GM23338 (cell line): Measurements from ENCODE around the gene HACE1. TPM values are rescaled to one million over a fixed set of nuclear protein-coding genes. Genes with fewer than 3 reads are reported as not detected.

Source experiments
- ATAC-seq: fragments of 200-7000 bp; cut with Tn5 transposase; 3 replicates; pipeline ENCODE4 v1.9.1; 2020
- DNase-seq: peaks from one replicate; pipeline ENCODE4 v3.0.0-alpha.2; 2015; ENCODE audit warnings: low spot score
- H2AFZ ChIP-seq: fragments of 200-600 bp; sonication (generic); 2 replicates; pipeline ENCODE4 v1.8.0; 2016; ENCODE audit warnings: antibody characterized with exemption, mild to moderate bottlenecking, moderate library complexity
- H3F3A ChIP-seq: fragments of 200-600 bp; sonication (generic); replicated peaks from 2 replicates; pipeline ENCODE4 v1.8.0; 2017; ENCODE audit warnings: antibody characterized with exemption, mixed run types, low read depth
- H3K27ac ChIP-seq: fragments of 200-600 bp; sonication (generic); 2 replicates; pipeline ENCODE4 v1.6.1; 2016; ENCODE audit warnings: low read depth
- H3K27me3 ChIP-seq: fragments of 200-600 bp; sonication (generic); 2 replicates; pipeline ENCODE4 v1.8.0; 2016; ENCODE audit warnings: mild to moderate bottlenecking, mixed run types, moderate library complexity; ENCODE audit not compliant: insufficient read depth
- H3K36me3 ChIP-seq: fragments of 200-600 bp; sonication (generic); 2 replicates; pipeline ENCODE4 v1.8.0; 2016; ENCODE audit warnings: mild to moderate bottlenecking; ENCODE audit not compliant: insufficient read depth
- H3K4me1 ChIP-seq: fragments of 200-600 bp; sonication (generic); 2 replicates; pipeline ENCODE4 v1.8.0; 2016; ENCODE audit warnings: mild to moderate bottlenecking, moderate library complexity; ENCODE audit not compliant: insufficient read depth
- H3K4me2 ChIP-seq: fragments of 200-600 bp; sonication (generic); 2 replicates; pipeline ENCODE4 v1.7.1; 2017; ENCODE audit warnings: mixed run types
- H3K4me3 ChIP-seq: fragments of 200-600 bp; sonication (generic); 2 replicates; pipeline ENCODE4 v1.6.1; 2016; ENCODE audit warnings: mixed run types
- H3K79me2 ChIP-seq: fragments of 200-600 bp; sonication (generic); replicated peaks from 2 replicates; pipeline ENCODE4 v1.8.0; 2017; ENCODE audit warnings: mild to moderate bottlenecking; ENCODE audit not compliant: insufficient read depth
- H3K9me2 ChIP-seq: fragments of 200-600 bp; sonication (generic); 2 replicates; pipeline ENCODE4 v1.8.0; 2017; ENCODE audit not compliant: insufficient read depth
- H4K20me1 ChIP-seq: fragments of 200-600 bp; sonication (generic); replicated peaks from 2 replicates; pipeline ENCODE4 v1.8.0; 2017; ENCODE audit warnings: mild to moderate bottlenecking; ENCODE audit not compliant: insufficient read depth
- H3K27ac Mint-ChIP-seq: 2 replicates; pipeline ENCODE4 v1.8.0; 2020; ENCODE audit warnings: inconsistent platforms, mild to moderate bottlenecking, moderate library complexity, mixed read lengths
- H3K27me3 Mint-ChIP-seq: 3 replicates; pipeline ENCODE4 v1.8.0; 2022; ENCODE audit warnings: low read depth, mild to moderate bottlenecking, moderate library complexity, mixed read lengths, inconsistent platforms; ENCODE audit not compliant: insufficient read depth, poor library complexity
- H3K36me3 Mint-ChIP-seq: 3 replicates; pipeline ENCODE4 v1.8.0; 2021; ENCODE audit warnings: low read depth, mild to moderate bottlenecking, inconsistent platforms, moderate library complexity, mixed read lengths
- H3K4me1 Mint-ChIP-seq: 3 replicates; pipeline ENCODE4 v1.8.0; 2020; ENCODE audit warnings: mild to moderate bottlenecking, inconsistent platforms, mixed read lengths
- H3K4me3 Mint-ChIP-seq: 3 replicates; pipeline ENCODE4 v1.8.0; 2021; ENCODE audit warnings: moderate library complexity, mild to moderate bottlenecking, inconsistent platforms, mixed read lengths
- H3K9me3 Mint-ChIP-seq: 3 replicates; pipeline ENCODE4 v1.8.0; 2020; ENCODE audit warnings: moderate library complexity, mild to moderate bottlenecking, inconsistent platforms, mixed read lengths
- CREB1 ChIP-seq: fragments of 250-450 bp; sonication (Bioruptor Pico); IDR thresholded peaks from 2 replicates; pipeline ENCODE4 v1.5.0; 2020; ENCODE audit warnings: low read depth, mild to moderate bottlenecking, moderate library complexity
- ETS1 ChIP-seq: IDR thresholded peaks from 2 replicates; pipeline ENCODE4 v1.6.1; 2016; ENCODE audit warnings: antibody characterized with exemption
- EZH2 ChIP-seq: fragments of 200-600 bp; sonication (generic); IDR thresholded peaks from one replicate; pipeline ENCODE4 v1.8.0; 2017; ENCODE audit warnings: antibody characterized with exemption, mild to moderate bottlenecking, low read depth; ENCODE audit not compliant: unreplicated experiment
- JUNB ChIP-seq: IDR thresholded peaks from one replicate; pipeline ENCODE4 v1.6.1; 2016; ENCODE audit warnings: antibody characterized with exemption; ENCODE audit not compliant: unreplicated experiment
- NANOG ChIP-seq: IDR thresholded peaks from 2 replicates; pipeline ENCODE4 v1.6.1; 2016; ENCODE audit warnings: antibody characterized with exemption, borderline replicate concordance
- POLR2AphosphoS5 ChIP-seq: IDR thresholded peaks from 2 replicates; pipeline ENCODE4 v1.6.1; 2016; ENCODE audit warnings: antibody characterized with exemption, low read depth
- REST ChIP-seq: IDR thresholded peaks from one replicate; pipeline ENCODE4 v1.6.1; 2018; ENCODE audit warnings: antibody characterized with exemption; ENCODE audit not compliant: unreplicated experiment
- STAT1 ChIP-seq: IDR thresholded peaks from one replicate; pipeline ENCODE4 v1.6.1; 2016; ENCODE audit warnings: antibody characterized with exemption; ENCODE audit not compliant: unreplicated experiment
- ZNF114 ChIP-seq: fragments of 250-450 bp; sonication (Bioruptor Pico); IDR thresholded peaks from 2 replicates; pipeline ENCODE4 v1.5.0; 2020; ENCODE audit warnings: mild to moderate bottlenecking, moderate library complexity
- ZNF331 ChIP-seq: fragments of 250-450 bp; sonication (Bioruptor Pico); IDR thresholded peaks from 2 replicates; pipeline ENCODE4 v1.5.0; 2020; ENCODE audit warnings: low read depth, mild to moderate bottlenecking, moderate library complexity
- ZNF462 ChIP-seq: fragments of 250-450 bp; sonication (Bioruptor Pico); IDR thresholded peaks from 2 replicates; pipeline ENCODE4 v1.5.0; 2020; ENCODE audit warnings: mild to moderate bottlenecking, moderate library complexity
- polyA plus RNA-seq: library from polyadenylated mRNA; unstranded; fragments of >200 nt; fragmentation: Nextera tagmentation; extraction: Ambion mirVana; gene quantifications from 2 replicates; pipeline ENCODE4 v1.2.1, GENCODE V29; 2016
- total RNA-seq: library from RNA; depleted of rRNA; stranded (reverse); fragments of >200 nt; shearing (Covaris generic); gene quantifications from 2 replicates; pipeline ENCODE4 v1.2.3, GENCODE V29; 2014
- TF ChIP-seq, protein P1 (sequence below), 2 experiments: fragments of 200-600 bp in 1 of 2; sonication (generic) in 1 of 2; conservative IDR thresholded peaks; 2 replicates each; pipeline versions ENCODE4 v1.5.1 to v1.6.1; 2016 to 2017; ENCODE audit warnings: antibody characterized with exemption in 2 of 2, low read depth in 2 of 2, mild to moderate bottlenecking in 2 of 2, moderate library complexity in 1 of 2

Gene HACE1
- total and polyA plus RNA-seq, 2 experiments from 2014 or later: 8.6 to 28.7 TPM

DNA sequence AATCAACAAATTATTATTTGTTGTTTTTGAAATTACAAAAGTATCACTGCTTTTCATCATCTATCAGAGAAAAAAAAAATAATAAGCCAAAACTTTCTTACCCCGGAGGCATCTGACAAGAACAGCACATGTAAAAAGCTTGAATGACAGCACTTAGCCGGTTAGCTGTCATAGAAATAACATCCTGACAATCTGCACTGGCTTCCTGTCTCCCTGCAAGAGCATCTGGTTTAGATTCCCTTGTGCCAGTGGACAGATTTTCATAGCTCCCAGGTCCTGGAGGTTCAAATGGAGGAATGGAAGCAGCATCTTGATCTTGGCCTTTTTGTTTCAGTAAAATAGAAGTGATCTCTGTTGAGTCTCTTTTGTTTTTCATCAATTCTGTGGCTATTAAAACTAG is 74.8 kb downstream of the HACE1 start:
- DNase-seq (no peak), ATAC-seq (no peak)
- H3K4me3 Mint-ChIP-seq: no peak overlapping the region
- Histone ChIP-seq H2AFZ (no peak overlapping the region), H3K27me3 (no peaks in the 10 kb centered on the region), H3K9me2 (no peaks in the 10 kb centered on the region), H3F3A (no peaks in the 10 kb centered on the region), H4K20me1 (no peaks in the 10 kb centered on the region), H3K4me3 (no peak overlapping the region), H3K27ac (no peak overlapping the region), H3K36me3 (peaks cover 3% of the 10 kb centered on the region; the same call in 1 of the 2 replicates), H3K4me1 (no peaks in the 10 kb centered on the region), H3K79me2 (no peaks in the 10 kb centered on the region), H3K4me2 (no peak overlapping the region)
- peaks cover 8% of the 10 kb centered on the region; the same call in 2 of the 3 replicates for H3K36me3 Mint-ChIP-seq
- TF ChIP-seq CREB1: no peak
- no peak for TF ChIP-seq REST
- TF ChIP-seq NANOG: no peak
- TF ChIP-seq ZNF114: no peak
- no peak for TF ChIP-seq POLR2AphosphoS5
- no peak for TF ChIP-seq ETS1
- TF ChIP-seq, protein P1, sequence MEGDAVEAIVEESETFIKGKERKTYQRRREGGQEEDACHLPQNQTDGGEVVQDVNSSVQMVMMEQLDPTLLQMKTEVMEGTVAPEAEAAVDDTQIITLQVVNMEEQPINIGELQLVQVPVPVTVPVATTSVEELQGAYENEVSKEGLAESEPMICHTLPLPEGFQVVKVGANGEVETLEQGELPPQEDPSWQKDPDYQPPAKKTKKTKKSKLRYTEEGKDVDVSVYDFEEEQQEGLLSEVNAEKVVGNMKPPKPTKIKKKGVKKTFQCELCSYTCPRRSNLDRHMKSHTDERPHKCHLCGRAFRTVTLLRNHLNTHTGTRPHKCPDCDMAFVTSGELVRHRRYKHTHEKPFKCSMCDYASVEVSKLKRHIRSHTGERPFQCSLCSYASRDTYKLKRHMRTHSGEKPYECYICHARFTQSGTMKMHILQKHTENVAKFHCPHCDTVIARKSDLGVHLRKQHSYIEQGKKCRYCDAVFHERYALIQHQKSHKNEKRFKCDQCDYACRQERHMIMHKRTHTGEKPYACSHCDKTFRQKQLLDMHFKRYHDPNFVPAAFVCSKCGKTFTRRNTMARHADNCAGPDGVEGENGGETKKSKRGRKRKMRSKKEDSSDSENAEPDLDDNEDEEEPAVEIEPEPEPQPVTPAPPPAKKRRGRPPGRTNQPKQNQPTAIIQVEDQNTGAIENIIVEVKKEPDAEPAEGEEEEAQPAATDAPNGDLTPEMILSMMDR (conservative IDR thresholded peaks at IDR 0.05; ENCODE audit: low read depth in 2 of 2): no peak
- TF ChIP-seq JUNB: no peak
- no peak for TF ChIP-seq STAT1
- no peak for TF ChIP-seq ZNF462 (CRISPR knock-in tag)
- TF ChIP-seq EZH2: no peak
- TF ChIP-seq ZNF331 (CRISPR knock-in tag): no peak
- no peak overlapping the region for H3K27ac Mint-ChIP-seq
- H3K9me3 Mint-ChIP-seq: no peaks in the 10 kb centered on the region
- H3K27me3 Mint-ChIP-seq: no peaks in the 10 kb centered on the region
- no peaks in the 10 kb centered on the region for H3K4me1 Mint-ChIP-seq
